IMR-90 (cell line): Measurements from ENCODE around the gene SLC51A. TPM values are rescaled to one million over a fixed set of nuclear protein-coding genes. Genes with fewer than 3 reads are reported as not detected.

ENCODE experiments used
- ATAC-seq: fragments of 200-7000 bp; cut with Tn5 transposase; 2 replicates; pipeline ENCODE4 v1.9.1; 2020; ENCODE audit warnings: low read depth, mild to moderate bottlenecking, moderate library complexity
- BruUV-seq: library from RNA; stranded (reverse); fragments of 400-500 nt; replicated peaks from 2 replicates; lab custom pipeline; 2021; lab: Mats Ljungman, UMichigan
- CTCF ChIA-PET: fragments of 300-600 bp; formaldehyde crosslinking; extraction: SDS; loops from one replicate; lab custom pipeline; 2021; ENCODE audit warnings: antibody characterized with exemption; lab: Yijun Ruan, JAX
- POLR2A ChIA-PET: fragments of 300-600 bp; sonication (Branson Sonifier 250); formaldehyde crosslinking; loops from one replicate; lab custom pipeline; 2022; ENCODE audit warnings: antibody characterized with exemption; ENCODE audit not compliant: unreplicated experiment; lab: Charles Lee
- DNase-seq: peaks from one replicate; pipeline ENCODE4 v3.0.0; 2013
- H2AFZ ChIP-seq: replicated peaks from 2 replicates; pipeline ENCODE3; 2013; ENCODE audit warnings: low read length, mild to moderate bottlenecking; ENCODE audit not compliant: poor library complexity
- H2AK5ac ChIP-seq: 2 replicates; pipeline ENCODE4 v1.6.1; 2013; ENCODE audit warnings: low read depth, low read length, inconsistent platforms
- H2AK9ac ChIP-seq: replicated peaks from 2 replicates; pipeline ENCODE3; 2013; ENCODE audit warnings: mild to moderate bottlenecking, low read depth, low read length, moderate library complexity; ENCODE audit not compliant: poor library complexity
- H2BK120ac ChIP-seq: 2 replicates; pipeline ENCODE4 v1.6.1; 2013; ENCODE audit warnings: low read depth, low read length, inconsistent platforms
- H2BK15ac ChIP-seq: 3 replicates; pipeline ENCODE4 v1.6.1; 2013; ENCODE audit warnings: low read depth, low read length, inconsistent platforms
- H2BK20ac ChIP-seq: 2 replicates; pipeline ENCODE4 v1.6.1; 2013; ENCODE audit warnings: low read depth, mild to moderate bottlenecking, inconsistent platforms, low read length, moderate library complexity
- H2BK5ac ChIP-seq: 2 replicates; pipeline ENCODE4 v1.6.1; 2013; ENCODE audit warnings: mild to moderate bottlenecking, low read depth, low read length, inconsistent platforms; ENCODE audit not compliant: poor library complexity, severe bottlenecking
- H3K14ac ChIP-seq: replicated peaks from 2 replicates; pipeline ENCODE4 v1.6.1; 2013; ENCODE audit warnings: low read depth, low read length, inconsistent platforms
- H3K18ac ChIP-seq: 2 replicates; pipeline ENCODE4 v1.6.1; 2013; ENCODE audit warnings: low read depth, low read length, control low read depth
- H3K23ac ChIP-seq: 2 replicates; pipeline ENCODE4 v1.6.1; 2013; ENCODE audit warnings: low read depth, low read length, inconsistent platforms
- H3K27ac ChIP-seq: 2 replicates; pipeline ENCODE4 v1.5.1; 2013; ENCODE audit warnings: mild to moderate bottlenecking, control low read depth, low read length; ENCODE audit not compliant: insufficient read depth
- H3K27me3 ChIP-seq: 2 replicates; pipeline ENCODE4 v1.6.1; 2013; ENCODE audit warnings: low read length; ENCODE audit not compliant: control insufficient read depth, insufficient read depth
- H3K36me3 ChIP-seq: 2 replicates; pipeline ENCODE4 v1.6.1; 2013; ENCODE audit warnings: low read length, mixed read lengths; ENCODE audit not compliant: control insufficient read depth, insufficient read depth
- H3K4ac ChIP-seq: 2 replicates; pipeline ENCODE4 v1.6.1; 2013; ENCODE audit warnings: low read depth, low read length, inconsistent platforms
- H3K4me1 ChIP-seq: 2 replicates; pipeline ENCODE4 v1.6.1; 2013; ENCODE audit warnings: low read length, mixed read lengths; ENCODE audit not compliant: control insufficient read depth, insufficient read depth
- H3K4me2 ChIP-seq: 2 replicates; pipeline ENCODE4 v1.6.1; 2013; ENCODE audit warnings: low read depth, mild to moderate bottlenecking, control low read depth, low read length, moderate library complexity
- H3K4me3 ChIP-seq: 2 replicates; pipeline ENCODE4 v1.5.1; 2013; ENCODE audit warnings: low read depth, mild to moderate bottlenecking, control low read depth, low read length, moderate library complexity; ENCODE audit not compliant: insufficient read depth
- H3K56ac ChIP-seq: 2 replicates; pipeline ENCODE4 v1.6.1; 2013; ENCODE audit warnings: low read length, inconsistent platforms; ENCODE audit not compliant: insufficient read depth; ENCODE audit errors: extremely low read depth
- H3K79me1 ChIP-seq, 2 experiments: 2 replicates each; pipeline ENCODE4 v1.6.1; 2013; ENCODE audit warnings: low read length in 2 of 2, inconsistent platforms in 1 of 2, low read depth in 1 of 2
- H3K9ac ChIP-seq: 2 replicates; pipeline ENCODE4 v1.6.1; 2013; ENCODE audit warnings: low read depth, low read length, control low read depth
- H3K9me1 ChIP-seq: 2 replicates; pipeline ENCODE4 v1.6.1; 2013; ENCODE audit warnings: low read length, inconsistent platforms; ENCODE audit not compliant: insufficient read depth
- H3K9me3 ChIP-seq: 2 replicates; pipeline ENCODE4 v1.6.1; 2013; ENCODE audit warnings: low read length; ENCODE audit not compliant: control insufficient read depth, insufficient read depth
- H4K20me1 ChIP-seq: 2 replicates; pipeline ENCODE4 v1.6.1; 2013; ENCODE audit warnings: low read length, inconsistent platforms; ENCODE audit not compliant: insufficient read depth
- H4K5ac ChIP-seq: 2 replicates; pipeline ENCODE4 v1.6.1; 2013; ENCODE audit warnings: mild to moderate bottlenecking, low read depth, low read length, control low read depth
- H4K8ac ChIP-seq, 2 experiments: 2 replicates each; pipeline ENCODE4 v1.6.1; 2013; ENCODE audit warnings: low read depth in 2 of 2, low read length in 2 of 2, control low read depth in 1 of 2, inconsistent platforms in 1 of 2
- H4K91ac ChIP-seq: 2 replicates; pipeline ENCODE4 v1.6.1; 2013; ENCODE audit warnings: low read depth, low read length, inconsistent platforms; ENCODE audit not compliant: insufficient read depth
- CEBPB ChIP-seq: IDR thresholded peaks from 2 replicates; pipeline ENCODE4 v1.6.1; 2012; ENCODE audit warnings: low read depth, low read length, improper control_type of control experiment
- MXI1 ChIP-seq: IDR thresholded peaks from 2 replicates; pipeline ENCODE4 v1.6.1; 2012; ENCODE audit warnings: low read depth, mild to moderate bottlenecking, low read length, moderate library complexity, borderline replicate concordance
- NFE2L2 ChIP-seq: fragments of 150-350 bp; IDR thresholded peaks from 2 replicates; pipeline ENCODE4 v1.6.1; 2016; ENCODE audit warnings: low read depth, mild to moderate bottlenecking, low read length
- POLR2A ChIP-seq: IDR thresholded peaks from 2 replicates; pipeline ENCODE4 v1.6.1; 2012; ENCODE audit warnings: mild to moderate bottlenecking, low read depth, low read length
- RAD21 ChIP-seq: IDR thresholded peaks from 2 replicates; pipeline ENCODE4 v1.6.1; 2012; ENCODE audit warnings: low read length, improper control_type of control experiment
- RCOR1 ChIP-seq: IDR thresholded peaks from 2 replicates; pipeline ENCODE4 v1.6.1; 2012; ENCODE audit warnings: mild to moderate bottlenecking, low read length, improper control_type of control experiment; ENCODE audit not compliant: insufficient replicate concordance
- USF2 ChIP-seq: fragments of 150-350 bp; IDR thresholded peaks from 2 replicates; pipeline ENCODE4 v1.6.1; 2017; ENCODE audit warnings: mild to moderate bottlenecking, antibody characterized with exemption, low read length, low read depth
- WGBS, 2 experiments: methylation state at CpG; one replicate each; pipeline versions ENCODE4 v1.1.5 to v1.1.7; 2013; ENCODE audit warnings: missing lambda C conversion rate in 2 of 2; ENCODE audit not compliant: insufficient read length in 1 of 2; ENCODE audit errors: extremely low coverage in 2 of 2; 5-methylcytosine and 5-hydroxymethylcytosine counted together
- dilution Hi-C: fragments of 300-500 bp; cut with HindIII; formaldehyde crosslinking; loops from one replicate; pipeline ENCODE4 v1.14.3; 2018; ENCODE audit warnings: low sequenced_read_pairs; ENCODE audit not compliant: unreplicated experiment
- in situ Hi-C: fragments of 300-500 bp; cut with MboI; formaldehyde crosslinking; loops from 3 replicates; pipeline ENCODE4 v1.14.3; 2019; ENCODE audit warnings: low sequenced_read_pairs, inconsistent platforms, mixed read lengths
- intact Hi-C: fragments of 100-400 bp; cut with micrococcal nuclease; formaldehyde crosslinking; loops from 2 replicates; pipeline ENCODE4 v1.10.0; 2022
- polyA plus RNA-seq, 3 experiments: library from polyadenylated mRNA; depleted of rRNA; stranded (reverse); fragments of >200 nt; gene quantifications; 2 replicates each; pipeline ENCODE4 v1.2.3, GENCODE V29; 2012; ENCODE audit warnings: low replicate concordance in 1 of 3
- total RNA-seq: library from RNA; depleted of rRNA; stranded (reverse); fragments of >200 nt; gene quantifications from 2 replicates; pipeline ENCODE4 v1.2.3, GENCODE V29; 2012
- TF ChIP-seq, protein P1 (sequence below): fragments of 150-350 bp; IDR thresholded peaks from 2 replicates; pipeline ENCODE4 v1.6.1; 2016; ENCODE audit warnings: low read depth, mild to moderate bottlenecking, low read length, moderate library complexity, borderline replicate concordance

Gene SLC51A
- total and polyA plus RNA-seq, 2 of the 4 experiments (the other 2 are of a cell fraction) = not detected

- no peak for DNase-seq
Observed at GRCh38 chr3:196232154-196232881, 16.0 kb downstream of the SLC51A start.

More at GRCh38 chr3:196232154-196232881, 16.0 kb downstream of the SLC51A start:
- intact Hi-C loops = no loop called here
- no TSS peak for BruUV-seq
- H3K4me2 ChIP-seq = no peak overlapping the region
- no peak overlapping the region for H3K27ac ChIP-seq
- H4K8ac ChIP-seq = no peak overlapping the region
- H4K5ac ChIP-seq = no peak overlapping the region
- dilution Hi-C loops = no loop called here
- in situ Hi-C loops = no loop called here
- no peak overlapping the region for H2BK20ac ChIP-seq
- H4K91ac ChIP-seq = no peak overlapping the region
- ChIA-PET POLR2A (no interaction called here), CTCF (interaction anchor here (0.6 kb wide), 1 partner anchor 21 kb away, joined by 3 read pairs; the partner anchor contains the start of gene ZDHHC19)
- H2AK5ac ChIP-seq = no peak overlapping the region
- TF ChIP-seq, protein P1, sequence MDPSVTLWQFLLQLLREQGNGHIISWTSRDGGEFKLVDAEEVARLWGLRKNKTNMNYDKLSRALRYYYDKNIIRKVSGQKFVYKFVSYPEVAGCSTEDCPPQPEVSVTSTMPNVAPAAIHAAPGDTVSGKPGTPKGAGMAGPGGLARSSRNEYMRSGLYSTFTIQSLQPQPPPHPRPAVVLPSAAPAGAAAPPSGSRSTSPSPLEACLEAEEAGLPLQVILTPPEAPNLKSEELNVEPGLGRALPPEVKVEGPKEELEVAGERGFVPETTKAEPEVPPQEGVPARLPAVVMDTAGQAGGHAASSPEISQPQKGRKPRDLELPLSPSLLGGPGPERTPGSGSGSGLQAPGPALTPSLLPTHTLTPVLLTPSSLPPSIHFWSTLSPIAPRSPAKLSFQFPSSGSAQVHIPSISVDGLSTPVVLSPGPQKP = no peak
- TF ChIP-seq POLR2A (no peak), RAD21 (no peak), USF2 (no peak), CEBPB (no peak), NFE2L2 (no peak), RCOR1 (no peak), MXI1 (no peak)
- H2AK9ac ChIP-seq = no peak overlapping the region
- no peak overlapping the region for H2BK5ac ChIP-seq
- H3K27me3 ChIP-seq = no peaks in the 10 kb centered on the region
- H3K4me3 ChIP-seq = no peak overlapping the region
- no peak overlapping the region for H3K18ac ChIP-seq
- no peak overlapping the region for H3K4ac ChIP-seq
- no peaks in the 10 kb centered on the region for H4K20me1 ChIP-seq
- H2BK120ac ChIP-seq = no peak overlapping the region
- H3K79me1 ChIP-seq = 0 out of 4 replicates have a peak, but pooled peaks cover 0 to 4% of the 10 kb centered on the region in 2 experiments
- H3K4me1 ChIP-seq = no peaks in the 10 kb centered on the region
- H3K36me3 ChIP-seq = peaks cover 17% of the 10 kb centered on the region
- H3K56ac ChIP-seq = no peak overlapping the region
- H3K9ac ChIP-seq = no peak overlapping the region
- H3K9me3 ChIP-seq = no peaks in the 10 kb centered on the region
- H2BK15ac ChIP-seq = no peak overlapping the region
- no peak for ATAC-seq
- H2AFZ ChIP-seq = no peak overlapping the region
- H3K23ac ChIP-seq = no peak overlapping the region
- no peak overlapping the region for H3K14ac ChIP-seq
- 0 out of 2 replicates have a peak, but pooled peaks cover 5% of the 10 kb centered on the region for H3K9me1 ChIP-seq
- 93% methylated on average over 2 of the region's 12 CpGs; no CpG with 5 or more reads in 1 of the 2 experiments for WGBS, 2 experiments
